PFSK-1 (cell line): ENCODE measurements around the gene LRRC8A.

Experiments
- FOXP2 ChIP-seq: optimal IDR thresholded peaks from 2 replicates; pipeline ENCODE3; 2011; ENCODE audit warnings: borderline replicate concordance, control low read depth, inconsistent platforms; ENCODE audit not compliant: insufficient read depth; ENCODE audit errors: extremely low read length, extremely low read depth
- POLR2AphosphoS5 ChIP-seq: IDR thresholded peaks from 2 replicates; pipeline ENCODE4 v1.6.1; 2012; ENCODE audit warnings: low read depth, mild to moderate bottlenecking, control low read depth, low read length, moderate library complexity
- REST ChIP-seq, 2 experiments: IDR thresholded peaks; 2 replicates each; pipeline versions ENCODE4 v1.6.1 to v1.8.0; 2011 to 2012; ENCODE audit warnings: low read depth in 2 of 2, low read length in 2 of 2, control low read depth in 1 of 2, inconsistent platforms in 1 of 2, mild to moderate bottlenecking in 1 of 2, moderate library complexity in 1 of 2; ENCODE audit not compliant: insufficient read depth in 1 of 2
- SIN3A ChIP-seq: IDR thresholded peaks from 2 replicates; pipeline ENCODE4 v1.6.1; 2012; ENCODE audit warnings: mild to moderate bottlenecking, low read length, moderate library complexity, borderline replicate concordance; ENCODE audit not compliant: insufficient read depth
- TAF1 ChIP-seq: IDR thresholded peaks from 2 replicates; pipeline ENCODE4 v1.6.1; 2012; ENCODE audit warnings: low read length, control low read depth, borderline replicate concordance; ENCODE audit not compliant: insufficient read depth

DNA sequence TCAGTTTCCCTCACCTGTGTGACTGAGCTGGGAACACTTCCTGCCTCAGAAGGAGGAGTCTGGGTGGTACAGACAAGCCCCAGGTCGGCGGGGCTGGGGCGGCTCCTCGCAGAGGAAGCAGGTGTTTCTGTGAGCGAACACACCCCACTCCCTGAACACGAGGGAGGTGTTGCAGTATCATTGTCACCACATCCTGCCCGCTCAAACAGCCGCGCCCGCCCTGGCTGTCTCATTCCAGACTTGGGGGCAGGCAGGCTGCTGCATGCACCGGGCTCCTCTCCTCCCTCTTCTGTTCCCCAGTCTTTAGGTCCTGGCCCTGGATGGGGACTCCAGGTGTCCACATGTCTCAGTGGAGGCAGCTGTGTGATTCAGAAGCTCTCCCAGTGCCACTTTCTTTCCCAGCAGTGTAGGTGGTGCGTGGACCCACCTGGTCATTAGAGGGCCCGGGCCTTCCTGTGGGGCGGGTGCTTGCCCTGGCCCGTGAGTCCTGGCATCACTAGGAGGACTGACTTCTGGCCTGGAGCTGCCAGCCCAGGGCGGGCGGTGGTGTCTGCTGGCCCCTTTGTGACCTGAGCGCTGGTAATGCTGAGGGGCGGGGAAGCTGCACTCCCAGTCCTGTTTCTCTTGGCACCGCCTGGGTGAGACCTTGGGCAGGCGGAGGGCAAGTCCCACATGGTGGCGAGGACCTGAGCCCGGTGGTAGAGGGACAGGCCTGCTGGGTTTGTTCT lies 20.6 kb downstream of the LRRC8A start:
- TF ChIP-seq SIN3A: no peak
- no peak for TF ChIP-seq FOXP2
- no peak for TF ChIP-seq POLR2AphosphoS5
- no peak for TF ChIP-seq TAF1
- no peak for TF ChIP-seq REST (IDR thresholded peaks at IDR 0.05; ENCODE audit: insufficient read depth in 1 of 2, low read depth in 2 of 2, low read length in 2 of 2)
